HG03025 (cell line): Measurements from ENCODE around the gene MAGEB2.
"Not testable (repeated sequence)": the region's sequence is repeated elsewhere in the genome, so short reads cannot be mapped to it uniquely, and the experiment has no call there.

Source experiments
- ATAC-seq: cut with Tn5 transposase; IDR thresholded peaks from one replicate; pipeline ENCODE4 v1.9.1; 2021; ENCODE audit warnings: mild to moderate bottlenecking, moderate library complexity; ENCODE audit not compliant: unreplicated experiment, low FRiP score

Gene MAGEB2, protein sequence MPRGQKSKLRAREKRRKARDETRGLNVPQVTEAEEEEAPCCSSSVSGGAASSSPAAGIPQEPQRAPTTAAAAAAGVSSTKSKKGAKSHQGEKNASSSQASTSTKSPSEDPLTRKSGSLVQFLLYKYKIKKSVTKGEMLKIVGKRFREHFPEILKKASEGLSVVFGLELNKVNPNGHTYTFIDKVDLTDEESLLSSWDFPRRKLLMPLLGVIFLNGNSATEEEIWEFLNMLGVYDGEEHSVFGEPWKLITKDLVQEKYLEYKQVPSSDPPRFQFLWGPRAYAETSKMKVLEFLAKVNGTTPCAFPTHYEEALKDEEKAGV

DNA sequence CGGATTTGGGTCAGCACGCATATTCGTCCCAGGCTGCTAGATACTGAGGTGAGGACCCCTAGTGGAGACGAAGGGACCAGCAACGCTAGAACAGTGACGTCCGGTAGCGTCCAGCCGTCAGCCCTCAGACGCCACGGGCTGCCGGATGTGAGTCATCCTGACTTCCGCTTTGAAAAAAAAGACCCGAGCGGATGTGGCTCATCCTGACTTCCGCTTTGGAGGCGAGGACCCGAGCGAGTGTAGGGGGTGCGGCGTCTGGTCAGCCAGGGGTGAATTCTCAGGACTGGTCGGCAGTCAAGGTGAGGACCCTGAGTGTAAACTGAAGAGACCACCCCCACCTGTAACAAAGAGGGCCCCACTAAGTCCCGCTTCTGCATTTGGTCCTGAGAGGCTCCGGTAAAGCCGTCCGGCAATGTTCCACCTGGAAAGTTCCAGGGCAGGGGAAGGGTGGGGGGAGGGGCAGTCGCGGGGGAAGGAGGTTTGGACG, at the start of gene MAGEB2:
Gene MAGEB2 (plus strand): TSS at position 207 of the 487 bp plus-strand sequence. CDS start 3,018 bp downstream, outside the sequence.
- ATAC-seq: no peak

DNA sequence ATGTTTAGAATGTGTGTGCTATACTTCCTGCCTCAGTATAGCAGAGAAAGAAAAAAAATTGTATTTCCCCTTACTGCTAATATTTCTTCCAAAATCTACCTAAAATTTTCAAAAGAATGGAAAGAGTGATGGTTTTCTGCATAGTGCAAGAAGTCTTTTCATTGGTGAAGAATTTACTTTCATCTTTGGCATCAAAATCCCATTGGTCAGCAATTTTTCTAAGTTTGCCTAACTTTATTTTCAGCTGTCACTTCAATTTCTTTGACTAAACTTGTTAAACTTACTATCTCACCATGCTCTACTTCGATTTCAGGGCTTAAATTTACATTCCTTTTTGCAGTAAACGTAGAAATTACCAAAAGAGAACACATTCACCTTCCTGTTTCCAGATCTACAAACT, 44.5 kb upstream of the MAGEB2 start:
- no peak for ATAC-seq

DNA sequence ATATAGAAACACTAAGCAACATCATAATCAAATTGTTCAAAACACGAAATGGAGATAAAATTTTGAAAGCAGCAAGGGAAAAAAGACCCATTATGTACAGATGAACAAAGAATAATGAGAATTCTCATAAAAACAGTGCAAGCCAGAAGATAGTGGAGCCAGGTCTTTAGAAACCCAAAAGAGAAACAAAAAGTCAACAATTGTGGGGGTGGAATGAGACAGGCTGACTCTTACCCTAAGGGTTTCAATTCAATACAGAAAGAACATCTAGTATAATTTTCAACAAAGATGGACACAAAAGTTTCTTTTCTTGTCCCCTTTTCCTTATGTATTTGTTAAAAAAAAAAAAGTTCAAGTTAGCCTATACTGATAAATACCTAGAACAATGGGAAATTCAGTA, 34.0 kb upstream of the MAGEB2 start:
- peak; percentile 87 for ATAC-seq

DNA sequence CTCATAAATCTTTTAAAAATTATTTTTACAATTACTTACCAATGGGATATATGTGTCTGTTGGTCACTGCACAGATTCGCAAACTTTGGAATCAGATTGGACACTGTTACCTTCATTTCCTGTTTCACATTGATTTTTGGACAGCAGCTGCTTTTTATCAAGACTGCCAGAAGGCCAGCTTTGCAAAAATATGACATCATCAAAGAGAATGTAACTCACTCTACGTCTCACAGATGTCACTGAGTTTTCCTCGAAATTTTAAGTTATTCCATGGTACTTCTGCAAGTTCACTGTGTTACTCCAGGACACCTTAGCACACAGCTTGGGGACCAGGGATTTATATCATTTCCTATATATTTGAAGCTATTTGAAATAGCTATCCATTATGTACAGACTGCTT, 31.8 kb upstream of the MAGEB2 start:
- ATAC-seq: no peak

DNA sequence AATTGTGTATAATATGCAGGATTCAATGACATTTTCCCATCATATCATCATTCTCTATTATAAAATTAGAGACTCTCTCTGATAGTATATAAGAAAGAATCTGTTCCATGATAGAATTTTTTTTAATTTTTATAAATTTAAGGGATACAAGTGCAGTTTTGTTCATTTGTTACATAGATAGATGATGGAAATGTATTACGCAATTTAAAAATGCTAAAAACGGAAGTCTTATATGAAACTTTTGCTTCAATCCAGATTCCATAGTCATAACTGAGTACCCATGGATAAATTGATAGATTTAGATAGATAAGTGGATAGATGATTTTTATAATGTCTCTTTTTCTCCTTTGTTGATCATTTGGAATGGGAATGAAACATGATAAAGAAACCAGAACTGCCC, 24.9 kb upstream of the MAGEB2 start:
- ATAC-seq: no peak

DNA sequence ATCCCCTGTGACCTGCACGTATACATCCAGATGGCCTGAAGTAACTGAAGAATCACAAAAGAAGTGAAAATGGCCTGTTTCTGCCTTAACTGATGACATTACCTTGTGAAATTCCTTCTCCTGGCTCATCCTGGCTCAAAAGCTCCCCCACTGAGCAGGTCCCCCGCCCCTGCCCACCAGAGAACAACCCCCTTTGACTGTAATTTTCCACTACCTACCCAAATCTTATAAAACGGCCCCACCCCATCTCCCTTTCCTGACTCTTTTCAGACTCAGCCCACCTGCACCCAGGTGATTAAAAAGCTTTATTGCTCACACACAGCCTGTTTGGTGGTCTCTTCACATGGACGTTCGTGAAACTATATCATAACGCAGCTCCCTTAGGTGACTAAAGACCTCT, 21.5 kb upstream of the MAGEB2 start:
- not testable (repeated sequence) for ATAC-seq

DNA sequence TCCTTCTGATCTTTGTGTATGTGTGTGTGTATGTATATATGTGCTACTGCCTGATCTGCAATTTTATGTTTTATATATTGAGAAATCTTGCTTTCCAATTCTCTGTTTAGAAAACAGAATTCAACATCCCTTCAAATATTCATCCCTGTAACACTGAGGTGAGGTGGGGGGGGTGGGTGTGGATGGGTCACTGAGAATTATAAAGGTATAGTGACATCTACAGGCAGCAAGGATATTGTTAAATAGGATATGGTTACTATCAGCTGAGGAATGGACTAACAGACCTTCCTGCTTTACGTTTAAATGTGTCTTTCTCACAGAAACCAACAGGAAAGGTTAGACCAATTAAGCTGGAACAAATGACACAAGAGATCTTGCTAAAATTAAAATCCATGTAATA, 19.0 kb upstream of the MAGEB2 start:
- ATAC-seq: no peak

DNA sequence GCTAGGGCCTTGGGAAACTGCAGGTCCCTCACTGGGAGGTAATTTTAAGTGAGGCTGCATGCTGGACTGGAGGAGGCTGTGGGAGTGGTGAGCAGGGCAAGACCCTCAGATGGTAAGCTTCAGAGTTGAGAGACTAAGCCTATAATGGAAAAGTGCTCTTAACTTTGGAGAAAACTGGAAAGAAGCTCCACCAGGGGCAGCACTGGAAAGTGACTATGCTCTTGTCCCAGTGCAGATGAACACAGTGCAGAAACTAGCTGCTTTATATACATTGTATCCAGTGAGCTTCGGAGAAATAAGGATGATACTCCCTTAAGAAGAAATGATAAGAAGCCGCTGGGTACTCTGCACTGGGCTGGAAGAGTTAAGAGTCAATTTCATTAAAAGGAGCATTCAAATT, 3.2 kb upstream of the MAGEB2 start:
- no peak for ATAC-seq

DNA sequence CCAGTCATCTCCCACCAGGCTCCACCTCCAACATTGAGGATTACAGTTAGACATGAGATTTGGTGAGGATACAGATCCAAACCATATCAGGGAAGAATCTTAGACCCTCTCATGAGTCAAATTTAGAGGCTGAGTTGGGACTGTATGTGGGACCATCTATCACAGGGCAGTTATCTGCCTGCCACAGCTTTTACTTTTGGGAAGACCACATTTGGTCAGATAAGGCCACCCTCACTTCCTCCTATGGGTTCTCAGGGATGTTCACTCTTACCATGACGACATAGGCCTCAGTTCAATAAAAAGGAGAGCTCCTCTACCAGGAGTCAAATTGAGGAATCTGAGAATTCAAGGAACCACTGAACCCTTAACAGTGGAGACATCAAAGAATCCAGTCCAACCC, 2.1 kb downstream of the MAGEB2 start:
- ATAC-seq: no peak

DNA sequence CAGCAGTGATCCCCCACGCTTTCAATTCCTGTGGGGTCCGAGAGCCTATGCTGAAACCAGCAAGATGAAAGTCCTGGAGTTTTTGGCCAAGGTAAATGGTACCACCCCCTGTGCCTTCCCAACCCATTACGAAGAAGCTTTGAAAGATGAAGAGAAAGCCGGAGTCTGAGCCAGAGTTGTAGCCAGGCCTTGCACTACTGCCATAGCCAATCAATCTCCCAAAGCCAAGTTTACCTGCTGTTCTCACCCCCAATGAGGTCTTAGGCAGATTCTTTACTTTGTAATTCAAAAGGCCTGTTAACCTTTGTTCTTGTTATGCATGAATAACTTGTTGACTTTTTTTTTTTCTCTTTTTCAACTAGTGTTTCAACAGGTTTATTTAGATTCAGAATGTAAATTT, 4.0 kb downstream of the MAGEB2 start:
- no peak for ATAC-seq

DNA sequence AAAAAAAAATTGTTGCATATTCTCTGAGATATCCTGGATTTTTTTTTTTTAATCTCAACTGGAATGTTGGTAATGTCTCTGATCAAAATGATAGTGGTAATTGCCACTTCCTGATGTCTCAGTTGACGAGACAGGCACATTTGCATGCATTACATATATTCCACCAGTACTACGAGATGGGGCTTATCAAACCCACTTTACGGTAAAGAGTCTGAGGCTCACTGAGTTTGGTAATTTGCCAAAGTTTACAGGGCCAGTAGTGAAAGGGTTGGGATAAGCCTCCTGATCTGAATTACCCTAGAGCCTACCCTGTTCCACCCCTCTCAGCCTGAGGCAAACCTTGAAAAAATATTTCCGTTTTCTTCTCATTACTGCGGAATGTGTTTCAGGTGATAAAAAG, 5.3 kb downstream of the MAGEB2 start:
- ATAC-seq: no peak

DNA sequence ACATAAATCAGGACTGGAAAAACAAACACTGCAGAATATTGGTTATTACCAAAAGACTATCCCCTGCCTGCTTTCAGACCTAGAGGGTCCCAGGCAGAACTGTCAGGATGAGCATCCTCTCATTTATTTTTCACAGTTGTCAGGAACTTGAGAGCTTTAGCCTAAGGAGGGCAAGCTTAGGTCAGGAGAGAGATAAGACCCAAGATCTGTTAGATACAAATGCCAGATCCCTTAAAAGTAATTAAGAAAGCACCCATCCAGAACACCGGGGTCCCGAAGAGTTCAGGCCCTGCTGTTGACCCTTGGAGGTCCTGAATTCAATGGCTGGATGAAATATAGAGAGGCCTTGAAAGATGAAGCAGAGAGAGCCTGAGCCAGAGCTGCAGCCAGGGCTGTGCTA, 9.2 kb downstream of the MAGEB2 start:
- no peak for ATAC-seq

DNA sequence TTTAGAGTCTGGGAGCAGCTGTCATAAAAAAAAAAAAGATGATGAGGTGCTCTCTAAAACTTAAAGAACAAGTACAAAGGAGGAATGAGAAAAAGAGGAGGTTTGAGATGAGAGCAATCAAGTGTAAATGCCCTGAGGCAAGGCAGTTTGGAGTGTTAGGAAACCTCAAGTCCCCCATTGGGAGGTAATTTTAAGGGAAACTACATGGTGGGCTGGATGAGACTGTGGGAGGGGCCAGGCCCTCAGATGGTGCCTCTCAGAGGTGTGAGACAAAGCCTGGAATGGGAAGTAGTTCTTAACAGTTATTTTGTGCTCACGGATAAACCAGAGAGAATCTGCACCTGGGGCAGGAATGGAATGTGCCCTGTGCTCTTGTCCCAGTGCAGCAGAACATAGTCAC, 13.2 kb downstream of the MAGEB2 start:
- no peak for ATAC-seq

DNA sequence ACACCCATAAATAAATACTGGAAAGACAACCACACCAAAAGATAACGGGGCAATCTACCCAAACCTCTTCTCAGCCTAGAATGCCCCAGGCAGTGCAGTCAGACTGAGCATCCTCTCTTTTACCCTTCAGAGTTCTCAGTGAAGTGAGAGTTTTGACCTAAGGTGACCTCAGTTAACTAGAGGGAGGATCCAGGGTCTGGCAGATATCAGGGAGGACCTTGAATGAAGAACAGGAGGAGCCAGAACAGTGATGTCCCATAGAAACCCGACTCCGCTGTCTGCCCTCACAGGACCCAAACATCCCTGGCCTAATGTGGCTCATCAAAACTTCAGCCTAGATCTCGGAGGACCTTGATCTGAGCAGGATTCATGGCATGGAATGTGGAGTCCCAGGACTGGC, 15.0 kb downstream of the MAGEB2 start, which contains the start of gene MAGEB3:
Gene MAGEB3 (plus strand): TSS at position 263 of the 400 bp plus-strand sequence. CDS start 5,268 bp downstream, outside the sequence.
- no peak for ATAC-seq

DNA sequence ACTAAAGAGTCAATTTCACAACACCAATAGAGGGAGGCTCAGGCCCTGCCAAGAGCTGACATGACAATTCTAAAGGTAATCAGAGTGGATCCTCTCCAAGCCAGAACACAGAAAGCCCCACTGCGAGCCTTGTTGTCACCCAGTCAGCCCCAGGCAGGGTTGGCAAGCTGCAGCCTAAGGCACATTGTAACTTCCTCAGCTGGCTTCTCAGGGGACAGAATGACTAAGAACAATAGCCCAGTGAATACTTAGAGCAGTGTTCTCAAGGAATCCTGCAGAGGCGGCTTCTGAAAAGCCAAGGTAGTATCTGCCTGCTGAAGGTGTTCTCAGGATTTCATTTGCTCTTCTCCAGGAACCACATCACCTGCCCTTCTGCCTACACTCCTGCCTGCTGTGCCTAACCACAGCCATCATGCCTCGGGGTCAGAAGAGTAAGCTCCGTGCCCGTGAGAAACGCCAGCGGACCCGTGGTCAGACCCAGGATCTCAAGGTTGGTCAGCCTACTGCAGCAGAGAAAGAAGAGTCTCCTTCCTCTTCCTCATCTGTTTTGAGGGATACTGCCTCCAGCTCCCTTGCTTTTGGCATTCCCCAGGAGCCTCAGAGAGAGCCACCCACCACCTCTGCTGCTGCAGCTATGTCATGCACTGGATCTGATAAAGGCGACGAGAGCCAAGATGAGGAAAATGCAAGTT, 26.5 kb downstream of the MAGEB2 start, which contains the start of gene MAGEB4:
Gene MAGEB4 (plus strand): TSS at position 277 of the 692 bp plus-strand sequence. CDS start 136 bp downstream, at position 413.
- ATAC-seq: no peak

DNA sequence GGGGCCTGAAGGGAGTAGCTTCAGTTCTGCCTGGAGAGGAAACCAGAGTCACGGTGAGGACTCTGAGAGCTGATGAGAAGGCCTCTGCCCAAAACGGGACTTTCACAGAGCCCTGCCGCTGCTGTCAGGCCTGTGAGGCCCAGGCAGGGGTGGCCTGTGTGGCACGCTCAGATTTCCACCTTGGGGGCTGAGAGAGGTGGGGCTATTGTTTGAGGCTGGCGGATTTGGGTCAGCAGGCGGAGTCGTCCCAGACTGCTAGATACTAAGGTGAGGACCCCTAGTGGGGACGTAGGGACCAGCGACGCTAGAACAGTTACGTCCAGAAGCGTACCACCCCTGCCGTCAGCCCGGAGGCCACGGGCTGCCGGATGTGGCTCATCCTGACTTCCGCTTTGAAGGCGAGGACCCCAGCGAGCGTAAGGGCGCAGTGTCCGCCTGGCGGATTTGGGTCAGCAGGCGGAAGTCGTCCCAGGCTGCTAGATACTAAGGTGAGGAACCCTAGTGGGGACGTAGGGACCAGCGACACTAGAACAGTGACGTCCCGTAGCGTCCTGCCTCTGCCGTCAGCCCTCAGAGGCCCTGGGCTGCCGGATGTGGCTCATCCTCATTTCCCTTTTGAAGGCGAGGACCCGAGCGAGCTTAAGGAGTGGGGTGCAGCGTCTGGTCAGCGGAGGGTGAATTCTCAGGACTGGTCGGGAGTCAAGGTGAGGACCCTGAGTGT, 31.6 kb downstream of the MAGEB2 start, which contains the start of gene MAGEB1:
Gene MAGEB1 (plus strand): TSS at position 378 of the 721 bp plus-strand sequence. CDS start 3,348 bp downstream, outside the sequence.
- ATAC-seq: peak; percentile 45

DNA sequence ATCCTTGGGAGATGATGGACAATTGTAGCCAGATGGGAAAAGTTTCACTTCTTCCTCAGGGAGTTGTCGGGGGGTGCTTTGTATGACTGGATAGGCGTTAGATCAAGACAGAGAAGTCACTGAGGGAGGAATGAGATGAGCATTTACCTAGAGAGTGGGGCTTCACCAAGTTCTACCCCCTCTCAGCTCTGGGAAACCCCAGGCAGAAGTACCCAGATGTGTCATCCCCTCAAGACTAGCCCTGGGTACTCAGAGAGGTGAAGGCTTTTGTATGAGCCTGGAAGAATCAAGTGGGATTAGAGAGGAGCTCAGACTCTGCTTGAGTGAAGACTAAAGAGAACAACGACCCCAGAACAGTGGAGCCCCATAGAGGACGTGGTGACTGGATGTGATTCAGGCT, 33.5 kb downstream of the MAGEB2 start:
- no peak for ATAC-seq

DNA sequence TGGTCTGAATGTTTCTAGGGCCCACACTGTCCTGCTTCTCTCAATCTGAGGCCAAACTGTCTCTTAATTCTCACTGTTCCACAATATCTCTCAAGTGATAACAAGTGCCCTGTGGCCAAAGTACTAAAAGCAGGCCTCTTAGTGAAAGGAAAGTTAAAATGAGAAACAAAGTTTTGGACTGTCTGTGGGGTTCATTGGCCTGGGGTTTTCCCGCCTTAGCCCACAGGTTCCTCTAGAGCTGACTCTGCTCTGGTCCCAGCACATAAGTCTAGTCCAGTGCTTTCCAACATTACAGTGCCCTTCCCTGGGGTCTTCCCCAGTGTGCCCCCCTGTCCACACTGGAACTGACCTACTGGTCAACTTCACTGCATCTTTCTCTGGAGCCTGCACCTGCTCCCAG, 37.9 kb downstream of the MAGEB2 start:
- ATAC-seq: peak; percentile 42

DNA sequence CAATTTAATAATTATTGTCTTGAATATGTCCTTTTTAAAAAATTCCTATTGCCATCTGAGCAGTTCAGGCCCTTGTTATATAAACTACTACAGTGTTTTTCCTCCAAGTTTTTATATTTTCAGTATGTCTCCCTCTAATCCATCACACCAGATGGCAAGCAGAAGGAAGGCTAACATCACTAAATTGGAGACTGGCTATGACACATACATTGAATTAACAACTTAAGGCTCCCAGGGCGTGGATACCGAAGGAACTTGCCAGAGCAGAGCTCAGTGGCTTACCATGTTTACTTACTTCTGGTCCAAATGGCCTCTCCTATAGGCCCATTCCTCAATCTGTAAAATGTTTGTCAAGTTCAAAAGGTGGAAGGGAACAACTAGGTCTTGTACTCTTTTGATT, 44.6 kb downstream of the MAGEB2 start:
- no peak for ATAC-seq

DNA sequence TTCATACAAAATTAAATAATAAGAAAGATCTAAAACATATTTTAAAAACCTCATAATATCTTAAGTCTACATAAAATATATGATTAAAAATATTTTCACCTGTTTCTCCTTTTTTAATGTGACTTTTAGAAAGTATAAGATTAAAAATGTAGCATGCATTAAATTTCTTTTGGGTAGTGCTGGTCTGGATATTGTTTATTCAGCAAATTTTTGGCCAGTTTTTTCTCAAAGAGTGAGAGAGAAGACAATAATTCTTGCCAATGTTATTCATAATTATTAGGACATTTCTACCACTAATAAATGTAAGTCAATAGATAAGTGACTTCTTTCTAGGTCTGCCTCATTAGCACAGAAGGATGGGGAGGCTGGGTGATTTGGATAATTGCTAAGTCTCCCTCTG, 45.6 kb downstream of the MAGEB2 start:
- ATAC-seq: no peak

DNA sequence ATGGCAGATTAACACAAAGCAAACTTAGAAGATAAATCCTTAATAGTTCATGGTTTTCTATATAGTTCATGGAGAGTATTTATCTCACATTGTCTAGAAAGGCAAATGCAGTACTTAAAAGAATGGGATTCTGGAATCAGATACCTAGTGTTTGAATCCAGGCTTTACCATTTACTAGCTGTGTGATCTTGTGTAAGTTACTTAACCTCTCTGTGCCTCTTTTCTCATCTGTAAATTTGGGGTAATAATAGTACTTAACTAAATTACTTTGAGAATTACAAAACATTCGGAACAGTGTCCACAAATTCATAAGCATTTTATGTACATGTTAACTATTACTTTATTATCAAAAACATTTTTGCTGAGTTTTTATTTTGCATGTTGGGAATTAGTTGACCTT, 47.4 kb downstream of the MAGEB2 start:
- no peak for ATAC-seq
